Stimulated activated CD8-positive, alpha-beta memory T cell treated with anti-CD3 and anti-CD28 coated beads, Interleukin-12 subunit alpha, Interleukin-12 subunit beta, amount 100 ng/mL, for 24 hours (primary cell): ENCODE measurements around the gene FAM20C.
"Not testable (repeated sequence)": the region's sequence is repeated elsewhere in the genome, so short reads cannot be mapped to it uniquely, and the experiment has no call there.

Experiments used
- DNase-seq: peaks from one replicate; pipeline ENCODE4 v3.0.0-alpha.2; 2020; ENCODE audit errors: extremely low read depth

FAM20C gene

DNA sequence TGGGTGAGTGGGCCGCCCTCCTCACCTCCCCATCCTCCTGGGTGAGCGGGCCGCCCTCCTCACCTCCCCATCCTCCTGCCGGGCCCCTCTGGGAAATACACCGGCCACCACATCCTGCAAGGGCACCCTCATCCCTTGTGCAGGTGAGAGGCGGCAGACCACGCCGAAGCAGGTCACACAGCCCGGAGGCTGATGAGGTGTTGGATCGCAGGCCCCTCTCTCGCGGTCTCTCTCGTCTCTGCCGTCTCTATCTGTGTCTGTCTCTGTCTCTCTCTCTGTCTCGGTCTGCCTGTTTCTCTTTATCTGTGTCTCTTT, 66.8 kb downstream of the FAM20C start:
- no peak for DNase-seq

DNA sequence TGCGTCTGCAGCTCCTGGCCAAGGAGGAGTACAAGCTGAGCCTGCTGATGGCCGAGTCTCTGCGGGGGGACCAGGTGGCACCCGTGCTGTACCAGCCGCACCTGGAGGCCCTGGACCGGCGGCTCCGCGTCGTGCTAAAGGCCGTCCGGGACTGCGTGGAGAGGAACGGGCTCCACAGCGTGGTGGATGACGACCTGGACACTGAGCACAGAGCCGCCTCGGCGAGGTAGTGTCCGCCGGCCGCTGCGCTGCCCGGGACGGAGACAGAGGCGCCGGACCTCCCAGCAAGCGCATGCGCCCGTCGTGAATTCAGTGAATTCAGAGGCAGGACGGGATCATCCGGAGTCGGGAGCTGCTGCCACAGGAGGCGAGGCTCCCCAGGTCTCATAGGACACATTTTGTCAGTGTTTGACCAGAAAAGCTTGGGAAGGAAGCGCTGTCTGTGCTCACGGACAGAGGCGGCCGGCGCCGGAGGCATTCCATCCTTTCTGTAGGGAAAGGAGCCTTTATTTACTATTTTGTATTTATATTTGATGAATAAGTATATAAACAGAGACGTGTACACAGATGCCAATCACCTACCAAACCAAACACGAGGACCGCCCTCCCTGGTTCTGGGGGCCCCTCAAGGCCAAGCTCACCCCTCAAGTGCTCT, 67.5 kb downstream of the FAM20C start:
- DNase-seq = no peak

DNA sequence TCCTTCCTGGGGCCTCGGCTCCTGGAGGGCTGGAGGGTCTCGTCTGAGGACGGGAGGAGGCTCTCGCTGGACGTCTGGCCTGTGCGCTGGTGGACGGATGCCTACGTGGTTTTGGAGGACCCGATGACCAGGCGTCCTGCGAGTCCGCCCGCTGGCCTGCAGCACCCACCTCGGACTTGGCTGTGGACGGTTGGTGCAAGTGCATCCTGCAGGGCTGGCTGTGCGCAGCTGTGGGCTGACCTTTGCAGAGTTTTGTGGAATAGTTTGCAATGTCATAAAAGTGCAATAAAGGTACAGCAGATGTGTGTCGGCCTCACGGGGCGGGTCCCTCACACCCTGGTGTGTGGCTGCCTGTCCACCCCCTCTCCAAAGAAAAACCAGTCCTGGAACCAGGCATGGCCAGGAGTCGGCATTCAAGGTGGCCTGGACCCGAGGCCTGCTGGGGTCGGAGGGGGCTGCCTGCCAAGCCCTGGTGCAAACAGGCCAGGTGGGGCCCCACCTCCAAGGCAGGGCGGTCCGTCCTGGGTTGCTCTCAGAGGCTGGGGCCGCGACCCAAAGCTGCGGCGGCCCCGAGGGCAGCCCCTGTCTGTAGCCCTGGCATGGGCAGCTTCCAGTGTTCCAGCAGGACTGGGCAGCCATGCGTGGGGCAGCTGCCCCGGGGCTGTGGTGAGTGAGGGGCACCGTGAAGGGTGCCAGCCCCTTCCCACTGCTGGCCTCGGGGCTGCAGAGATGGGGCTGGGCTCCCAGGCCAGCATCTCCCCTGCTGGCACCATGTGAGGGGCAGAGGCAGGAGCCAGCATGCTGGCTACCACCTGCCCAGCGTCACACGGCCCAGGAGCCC, 68.3 kb downstream of the FAM20C start:
- DNase-seq = no peak

DNA sequence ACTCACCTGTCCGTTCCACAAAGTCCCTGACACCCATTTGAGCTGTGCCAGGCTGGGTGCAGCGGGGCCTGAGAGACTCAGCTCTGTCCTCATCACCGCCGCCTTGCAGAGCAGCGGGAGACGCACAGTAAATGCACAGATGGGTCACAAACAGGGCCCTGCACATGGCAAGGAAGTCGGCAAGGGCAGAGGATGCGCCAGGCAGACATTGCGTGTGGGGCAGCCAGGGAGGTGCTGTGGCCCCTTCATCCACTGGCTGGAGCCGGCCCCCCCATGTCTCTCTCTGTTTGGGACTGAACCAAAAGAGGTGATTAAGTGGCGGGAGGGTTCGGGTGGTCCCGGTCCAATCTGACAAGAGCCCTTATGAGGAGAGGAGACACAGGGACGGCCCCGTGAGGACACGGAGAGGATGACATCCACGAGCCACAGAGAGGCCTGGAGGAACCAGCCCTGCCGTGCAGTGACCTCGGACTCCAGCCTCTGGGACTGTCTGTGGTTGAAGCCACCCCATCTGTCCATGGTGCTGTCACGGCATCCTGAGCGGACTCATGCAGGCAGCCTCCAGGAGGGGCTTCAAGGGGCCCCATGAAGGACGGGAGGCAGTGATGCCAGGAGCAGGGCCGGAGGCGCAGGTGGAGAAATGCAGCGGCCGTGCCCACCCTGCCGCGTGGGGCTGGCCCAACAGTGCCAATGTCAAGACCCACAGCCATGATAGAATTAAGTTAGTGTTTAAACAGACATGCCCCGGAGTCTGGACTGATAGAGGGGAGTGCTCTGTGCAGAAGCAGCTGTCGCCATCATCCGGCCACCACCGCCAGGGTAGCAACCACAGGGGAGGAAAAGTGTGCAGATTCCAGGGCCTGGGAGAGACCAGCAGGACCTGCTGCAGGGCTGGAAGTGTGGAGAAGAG, 69.2 kb downstream of the FAM20C start:
- DNase-seq = no peak

DNA sequence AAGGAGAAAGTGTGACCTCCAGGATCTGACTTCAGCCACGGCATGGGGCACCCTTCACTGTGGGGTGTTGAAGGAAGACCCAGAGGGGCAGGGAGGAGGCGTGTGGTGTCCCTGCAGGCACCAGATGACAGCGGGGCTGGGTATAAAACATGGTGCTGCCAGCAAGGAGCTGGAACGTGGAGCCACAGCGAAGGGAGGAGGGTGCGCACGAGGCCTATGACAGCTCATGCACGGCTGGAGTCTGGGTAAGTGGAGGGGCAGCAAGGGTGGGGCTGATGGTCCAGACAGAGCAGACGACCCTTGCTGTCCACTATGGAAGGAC, 69.8 kb downstream of the FAM20C start:
- DNase-seq = no peak

DNA sequence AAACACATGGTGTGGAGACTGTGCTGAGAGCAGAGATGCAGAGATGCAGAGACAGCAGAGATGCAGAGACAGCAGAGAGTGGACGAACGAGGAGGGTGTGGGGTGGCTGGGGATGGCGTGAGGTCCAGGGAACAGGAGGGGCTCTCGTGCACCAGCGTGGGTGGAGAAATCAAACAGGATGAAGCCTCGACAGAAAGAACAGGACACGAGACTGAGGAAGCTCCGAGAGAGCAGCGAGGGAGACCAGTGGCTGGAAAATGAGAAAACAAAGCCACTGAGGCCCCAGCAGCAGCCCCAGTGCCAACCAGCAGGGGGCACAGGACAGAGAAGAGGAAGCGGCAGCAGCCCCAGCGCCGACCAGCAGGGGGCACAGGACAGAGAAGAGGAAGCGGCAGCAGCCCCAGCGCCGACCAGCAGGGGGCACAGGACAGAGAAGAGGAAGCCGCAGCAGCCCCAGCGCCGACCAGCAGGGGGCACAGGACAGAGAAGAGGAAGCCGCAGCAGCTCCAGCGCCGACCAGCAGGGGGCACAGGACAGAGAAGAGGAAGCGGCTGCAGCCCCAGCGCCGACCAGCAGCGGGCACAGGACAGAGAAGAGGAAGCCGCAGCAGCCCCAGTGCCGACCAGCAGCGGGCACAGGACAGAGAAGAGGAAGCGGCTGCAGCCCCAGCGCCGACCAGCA, 70.4 kb downstream of the FAM20C start:
- not testable (repeated sequence) for DNase-seq

DNA sequence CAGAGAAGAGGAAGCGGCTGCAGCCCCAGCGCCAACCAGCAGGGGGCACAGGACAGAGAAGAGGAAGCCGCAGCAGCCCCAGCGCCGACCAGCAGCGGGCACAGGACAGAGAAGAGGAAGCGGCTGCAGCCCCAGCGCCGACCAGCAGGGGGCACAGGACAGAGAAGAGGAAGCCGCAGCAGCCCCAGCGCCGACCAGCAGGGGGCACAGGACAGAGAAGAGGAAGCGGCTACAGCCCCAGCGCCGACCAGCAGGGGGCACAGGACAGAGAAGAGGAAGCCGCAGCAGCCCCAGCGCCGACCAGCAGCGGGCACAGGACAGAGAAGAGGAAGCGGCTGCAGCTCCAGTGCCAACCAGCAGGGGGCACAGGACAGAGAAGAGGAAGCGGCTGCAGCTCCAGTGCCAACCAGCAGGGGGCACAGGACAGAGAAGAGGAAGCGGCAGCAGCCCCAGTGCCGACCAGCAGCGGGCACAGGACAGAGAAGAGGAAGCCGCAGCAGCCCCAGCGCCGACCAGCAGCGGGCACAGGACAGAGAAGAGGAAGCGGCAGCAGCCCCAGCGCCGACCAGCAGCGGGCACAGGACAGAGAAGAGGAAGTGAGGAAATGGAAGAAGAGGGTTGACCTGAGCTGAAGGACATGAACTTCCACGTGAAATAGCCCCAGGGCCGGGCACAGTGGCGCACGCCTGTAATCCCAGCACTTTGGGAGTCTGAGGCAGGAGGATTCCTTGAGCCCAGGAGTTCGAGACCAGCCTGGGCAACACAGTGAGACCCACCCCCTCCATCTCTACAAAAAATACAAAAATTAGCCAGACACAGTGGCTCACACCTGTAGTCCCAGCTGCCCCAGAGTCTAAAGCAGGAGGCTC, 71.3 kb downstream of the FAM20C start:
- not testable (repeated sequence) for DNase-seq

DNA sequence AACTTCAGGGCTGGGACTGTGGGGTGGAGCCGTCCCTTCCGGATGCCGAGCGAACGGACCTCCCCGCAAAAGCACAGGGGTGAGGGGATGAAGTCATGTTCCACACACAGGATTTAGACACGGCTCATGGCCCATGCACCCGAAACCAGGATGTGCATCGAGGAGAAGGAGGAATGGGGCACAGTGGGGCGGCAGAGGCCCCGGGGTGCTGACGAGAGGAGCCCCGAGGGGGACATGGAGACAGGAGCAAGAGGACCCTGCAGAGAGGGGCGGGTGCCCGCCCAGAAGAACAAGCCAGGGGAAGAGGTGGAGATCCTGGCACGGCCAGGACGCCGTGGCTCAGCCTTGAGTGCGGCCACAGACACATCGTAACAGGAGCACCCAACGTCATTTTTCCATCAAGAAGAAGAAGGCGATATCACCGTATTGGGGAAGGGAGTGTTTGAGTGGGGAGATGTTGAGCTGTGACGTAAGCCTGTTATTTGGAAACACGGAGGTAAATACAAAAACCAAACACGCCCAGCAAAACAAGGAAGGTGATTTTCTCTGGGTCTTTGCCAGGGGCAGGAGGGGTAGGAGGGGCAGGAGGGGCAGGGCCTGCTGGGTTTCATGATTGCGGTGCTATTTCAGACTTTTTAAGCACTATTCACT, 72.3 kb downstream of the FAM20C start:
- no peak for DNase-seq

DNA sequence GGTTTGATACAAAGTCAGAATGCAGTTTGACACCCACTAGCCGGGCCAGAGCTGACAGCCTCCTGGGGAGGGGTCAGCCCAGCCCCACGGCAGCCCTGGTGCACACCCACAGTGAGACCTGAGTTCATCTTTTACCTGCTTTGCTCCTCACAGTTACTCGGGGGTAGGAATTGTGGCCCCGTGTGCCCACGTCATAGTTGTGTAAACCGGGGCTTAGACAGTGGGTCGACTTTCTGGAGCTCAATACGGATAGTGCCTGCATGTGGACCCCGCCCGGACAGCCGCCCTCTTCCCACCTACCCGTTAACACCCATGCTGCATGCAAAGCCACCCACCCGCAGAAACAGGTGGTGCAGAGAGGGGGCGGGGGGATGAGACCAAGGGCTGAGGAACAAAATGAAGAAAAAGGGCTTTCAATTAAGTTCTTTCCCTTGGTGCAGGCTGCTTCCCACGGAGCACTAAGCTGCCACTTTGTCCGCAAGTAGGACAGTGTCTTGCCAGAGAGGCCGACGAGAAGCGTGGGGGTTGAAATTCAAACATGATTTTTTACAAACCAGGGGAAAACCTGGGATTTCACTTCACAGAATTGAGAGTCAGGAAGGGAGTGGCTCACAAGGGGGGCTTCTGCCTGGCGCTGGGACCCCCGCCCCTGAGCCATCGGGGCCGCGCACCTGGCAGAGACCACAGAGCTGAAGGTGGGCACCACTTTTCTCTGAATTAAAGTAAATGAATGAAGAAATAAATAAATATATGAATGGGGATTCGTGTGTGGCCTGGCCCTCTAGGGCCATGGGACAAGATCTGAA, 73.0 kb downstream of the FAM20C start:
- no peak for DNase-seq

DNA sequence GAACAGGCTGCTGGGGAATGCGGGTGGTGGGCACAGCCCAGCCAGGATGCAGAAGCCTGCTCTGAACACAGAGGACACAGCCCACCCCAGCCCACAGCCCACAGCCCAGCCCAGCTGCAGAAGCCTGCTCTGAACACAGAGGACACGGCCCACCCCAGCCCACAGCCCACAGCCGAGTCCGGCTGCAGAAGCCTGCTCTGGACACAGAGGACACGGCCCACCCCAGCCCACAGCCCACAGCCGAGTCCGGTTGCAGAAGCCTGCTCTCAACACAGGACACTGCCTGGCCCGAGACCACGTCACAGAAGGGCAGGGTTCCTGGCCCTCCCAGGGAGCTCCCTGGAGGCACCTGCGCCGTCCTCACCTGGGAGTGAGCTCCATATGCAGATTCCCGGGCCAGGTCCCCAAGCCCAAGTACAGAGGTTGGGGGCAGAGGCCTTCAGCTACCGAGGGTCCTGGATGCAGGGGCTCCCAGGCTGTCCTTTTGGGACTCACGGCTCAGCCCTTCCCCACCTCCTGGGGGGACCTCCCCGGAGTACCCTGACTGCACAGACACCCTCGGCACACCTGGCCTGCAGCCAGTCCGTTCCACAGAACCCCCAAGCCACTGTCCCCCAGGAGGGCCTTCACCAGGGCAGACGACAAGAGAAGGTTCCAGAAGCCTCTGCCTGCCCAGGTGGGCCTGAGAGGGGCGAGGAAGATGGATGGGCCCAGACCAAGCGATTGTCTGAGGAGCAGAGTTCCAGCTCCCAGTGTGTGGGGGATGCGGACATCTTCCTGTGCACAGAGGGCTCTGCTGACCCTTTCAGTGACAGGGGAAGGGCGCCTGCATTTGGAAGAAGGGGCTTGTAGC, 73.9 kb downstream of the FAM20C start:
- DNase-seq = no peak

DNA sequence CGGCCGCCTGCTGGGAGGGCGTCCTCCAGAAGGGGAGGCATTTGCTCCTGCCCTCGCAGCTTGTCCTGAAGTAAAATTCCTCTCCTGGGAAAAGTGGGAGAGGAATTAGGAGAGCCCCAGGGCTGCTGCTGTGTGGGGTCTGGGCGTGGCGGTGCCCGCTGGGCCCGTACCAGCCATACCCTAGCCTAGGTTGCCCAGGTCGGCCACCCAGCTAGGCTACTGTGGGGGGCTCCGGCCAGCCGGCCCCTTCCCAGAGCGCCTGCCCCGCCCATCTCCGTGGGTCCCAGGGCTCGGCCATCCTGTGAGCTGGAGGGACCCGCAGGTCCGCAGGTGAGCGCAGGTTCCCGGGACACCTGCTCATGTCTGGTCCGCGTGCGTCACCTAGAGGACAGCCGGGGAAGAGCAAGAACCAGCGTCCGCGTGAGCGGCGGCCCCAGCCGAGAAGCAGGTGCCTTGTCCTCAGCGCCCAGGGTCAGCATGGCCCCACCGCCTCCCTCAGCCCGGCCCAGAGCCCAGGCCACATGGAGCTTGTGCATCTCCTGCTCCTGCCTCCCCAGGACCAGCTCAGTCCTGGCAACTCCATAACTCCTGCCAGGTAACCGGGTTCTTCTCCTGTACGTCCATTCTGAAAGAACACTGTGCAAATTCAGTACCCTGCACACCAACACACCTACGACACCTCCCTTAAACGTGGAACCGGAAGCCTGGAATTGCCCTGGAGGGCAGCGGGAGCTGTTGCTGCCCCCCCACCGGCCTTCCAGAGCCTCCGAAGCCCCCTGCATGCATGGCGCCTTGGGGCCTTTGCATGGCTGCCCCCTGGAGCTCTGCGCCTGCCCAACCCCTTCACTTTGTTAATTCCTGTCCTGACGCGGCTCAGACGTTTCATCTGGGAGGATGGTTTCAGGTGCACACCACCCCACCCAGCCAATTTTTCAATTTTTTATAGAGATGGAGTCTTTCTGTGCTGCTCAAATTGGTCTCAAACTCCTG, 74.8 kb downstream of the FAM20C start:
- DNase-seq = no peak

DNA sequence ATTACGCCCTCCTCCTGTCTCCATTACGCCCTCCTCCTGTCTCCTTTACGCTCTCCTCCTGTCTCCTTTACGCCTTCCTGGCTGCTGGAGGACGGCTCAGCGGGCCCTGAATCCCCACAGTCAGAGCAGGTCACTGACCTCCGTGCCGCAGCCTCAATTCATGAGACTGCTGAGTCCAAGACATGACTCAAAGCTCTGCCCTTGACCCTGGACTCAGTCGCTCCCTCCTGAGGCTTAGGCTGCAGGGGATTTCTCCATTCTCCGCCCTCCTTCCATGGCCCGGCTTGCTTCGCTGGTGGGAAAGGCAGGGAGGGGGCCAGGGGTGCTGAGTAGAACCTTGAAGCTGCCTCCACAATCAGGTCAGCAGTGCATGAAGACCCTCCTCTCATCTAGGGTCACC, 76.6 kb downstream of the FAM20C start:
- no peak for DNase-seq

DNA sequence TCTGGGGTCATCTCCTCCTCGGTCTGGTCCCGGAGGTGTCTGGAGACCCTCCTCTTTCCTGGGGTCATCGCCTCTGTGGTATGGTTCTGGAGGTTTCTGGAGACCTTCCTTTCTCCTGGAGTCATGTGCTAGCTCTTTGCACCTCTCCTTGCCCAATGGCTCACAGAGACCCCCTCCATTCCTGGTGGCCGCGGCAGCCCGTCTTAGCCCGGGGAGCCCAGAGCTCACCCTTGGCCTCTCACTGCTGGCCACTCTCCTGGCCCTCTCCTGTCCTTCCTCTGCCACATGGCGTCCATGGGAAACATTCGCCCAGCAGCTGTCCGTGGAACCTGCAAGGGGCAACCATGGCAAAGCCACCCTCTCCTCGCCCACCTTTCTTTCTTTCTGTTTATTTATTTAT, 77.3 kb downstream of the FAM20C start:
- no peak for DNase-seq

DNA sequence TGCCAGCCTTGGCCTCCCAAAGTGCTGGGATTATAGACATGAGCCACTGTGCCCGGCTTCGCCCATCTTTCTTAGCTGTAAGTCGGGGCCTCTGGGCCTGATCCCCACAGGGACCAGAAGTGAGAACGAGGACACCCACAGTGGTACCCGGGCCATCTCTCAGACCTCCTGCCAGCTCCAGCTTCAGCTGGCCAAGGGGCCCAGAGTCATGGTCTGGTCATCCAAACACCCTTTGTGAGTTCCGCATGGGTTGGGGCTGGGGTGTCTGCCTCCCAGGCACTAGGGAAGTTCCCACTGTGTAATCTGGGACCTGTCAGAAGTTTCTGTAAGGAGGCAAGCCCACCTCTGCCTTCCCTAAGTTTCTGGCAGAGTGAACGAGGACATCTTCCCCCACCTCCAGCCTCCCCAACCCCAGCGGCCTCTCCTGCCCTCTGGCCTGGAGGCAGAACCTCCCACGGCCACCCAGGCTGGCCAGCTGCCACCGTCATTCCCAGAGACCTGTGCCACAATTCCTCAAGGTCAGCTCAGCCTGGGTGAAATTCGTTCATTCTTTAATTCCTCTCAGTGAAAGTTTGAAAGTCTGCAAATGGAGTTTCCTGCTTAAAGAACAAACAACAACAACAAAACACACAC, 78.1 kb downstream of the FAM20C start:
- DNase-seq = no peak

DNA sequence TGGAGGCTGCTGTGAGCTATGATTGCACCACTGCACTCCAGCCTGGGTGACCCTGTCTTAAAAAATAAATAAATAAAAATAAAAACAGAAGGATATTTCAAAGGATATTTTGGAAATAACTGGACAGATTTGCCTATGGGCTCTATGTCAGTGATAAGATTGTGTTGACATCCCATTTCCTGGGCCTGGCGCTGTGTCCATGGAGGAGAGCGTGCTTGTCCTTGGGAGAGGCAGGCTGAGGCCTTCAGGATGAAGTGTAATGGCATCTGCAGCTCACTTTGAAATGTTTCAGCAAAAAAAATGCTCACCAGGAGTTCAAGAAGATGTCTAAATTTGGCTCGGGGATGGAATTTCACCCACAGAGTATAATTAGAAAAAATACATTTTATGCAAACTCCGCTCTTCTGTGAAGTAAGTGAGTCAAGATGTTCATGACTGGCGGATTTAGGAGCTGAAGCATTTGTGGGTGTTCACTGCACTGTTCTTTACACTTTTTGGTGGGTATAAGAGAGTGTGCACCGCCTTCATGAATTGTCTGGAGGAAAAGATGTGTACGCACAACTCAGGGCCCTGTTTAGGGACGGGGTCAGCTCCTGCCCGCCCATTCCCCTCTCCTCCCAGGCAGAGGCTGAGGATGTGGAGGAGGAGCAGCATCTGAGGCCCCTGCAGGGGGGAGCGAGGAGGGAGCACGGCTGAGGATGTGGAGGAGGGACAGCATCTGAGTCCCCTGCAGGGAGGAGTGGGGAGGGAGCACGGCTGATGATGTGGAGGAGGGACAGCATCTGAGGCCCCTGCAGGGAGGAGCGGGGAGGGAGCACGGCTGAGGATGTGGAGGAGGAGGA, 79.1 kb downstream of the FAM20C start:
- no peak for DNase-seq

DNA sequence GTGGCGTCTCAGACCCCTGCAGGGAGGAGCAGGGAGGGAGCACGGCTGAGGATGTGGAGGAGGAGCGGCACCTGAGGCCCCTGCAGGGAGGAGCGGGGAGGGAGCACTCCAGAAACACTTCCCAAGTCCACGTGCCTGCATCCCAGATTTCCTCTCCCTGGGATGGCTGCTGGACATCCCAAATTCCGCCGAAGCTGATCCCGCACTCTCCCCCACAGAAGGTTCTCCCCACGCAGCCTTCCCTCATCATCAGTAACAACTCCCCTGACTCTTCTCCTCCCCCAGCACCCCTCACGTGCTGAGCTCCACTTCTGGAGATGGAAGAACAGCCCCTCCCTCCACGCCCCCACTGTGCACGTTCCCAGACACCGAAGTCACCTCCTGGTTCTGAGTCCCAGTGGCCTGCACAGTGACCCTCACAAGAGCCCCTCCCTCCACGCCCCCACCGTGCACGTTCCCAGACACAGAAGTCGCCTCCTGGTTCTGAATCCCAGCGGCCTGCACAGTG, 79.8 kb downstream of the FAM20C start:
- DNase-seq = no peak
